Stimulated activated CD4-positive, alpha-beta T cell treated with anti-CD3 and anti-CD28 coated beads, Interleukin-1b, Interleukin-23, amount 100 ng/mL, for 24 hours (primary cell): ENCODE results near the gene TGFBR3.

ENCODE experiments used
- DNase-seq, 4 experiments: peaks; one replicate each; pipeline ENCODE4 v3.0.0-alpha.2; 2020; ENCODE audit warnings: low read depth in 4 of 4, low spot score in 1 of 4

The TGFBR3 gene

DNA sequence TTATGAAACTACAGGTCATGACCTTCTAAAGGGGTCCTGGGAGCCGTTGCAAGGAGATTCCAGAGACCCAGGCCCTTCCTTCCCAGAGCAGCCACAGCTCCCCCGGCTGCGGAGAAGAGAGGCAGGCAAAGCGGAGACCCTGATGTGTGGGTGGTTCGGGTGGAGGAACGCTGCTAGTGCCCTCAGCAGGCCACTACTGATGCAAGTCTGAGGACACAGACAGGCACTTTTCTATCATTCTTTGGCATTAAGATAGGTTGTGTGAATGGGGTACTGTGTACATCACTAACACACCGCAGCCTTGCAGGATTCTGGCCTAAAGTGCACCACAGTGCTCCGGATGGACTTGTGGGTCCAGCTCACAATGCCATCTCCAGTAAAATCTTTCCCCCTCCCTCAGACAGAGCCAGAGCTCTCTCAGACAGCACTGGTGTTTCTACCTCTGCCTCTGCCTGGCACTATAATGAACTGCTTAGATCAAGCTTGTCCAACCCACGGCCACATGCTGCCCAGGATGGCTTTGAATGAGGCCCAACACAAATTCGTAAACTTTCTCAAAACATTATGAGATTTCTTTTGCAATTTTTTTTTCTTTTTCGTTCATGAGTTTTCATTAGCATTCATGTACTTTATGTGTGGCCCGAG is 121.4 kb downstream of the TGFBR3 start:
- no peak for DNase-seq

DNA sequence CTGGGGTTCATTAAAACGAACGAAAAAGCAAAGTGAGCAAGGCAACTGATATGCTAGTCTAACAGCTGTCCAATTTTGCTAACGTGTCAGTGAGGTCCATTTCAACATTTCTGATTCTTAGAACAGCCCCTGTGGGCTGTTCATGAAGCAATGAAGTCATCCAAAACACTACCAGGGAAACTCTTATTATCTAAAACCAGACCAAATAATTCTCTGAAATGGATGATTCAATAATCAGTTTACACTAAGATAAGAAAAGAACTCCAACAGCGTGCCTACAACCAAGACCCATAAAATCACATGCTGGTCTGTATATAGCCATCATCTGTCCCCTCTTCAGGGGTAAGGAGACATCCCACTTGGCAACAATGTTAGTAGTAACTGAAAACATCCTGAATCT is 122.7 kb downstream of the TGFBR3 start:
- no peak for DNase-seq

DNA sequence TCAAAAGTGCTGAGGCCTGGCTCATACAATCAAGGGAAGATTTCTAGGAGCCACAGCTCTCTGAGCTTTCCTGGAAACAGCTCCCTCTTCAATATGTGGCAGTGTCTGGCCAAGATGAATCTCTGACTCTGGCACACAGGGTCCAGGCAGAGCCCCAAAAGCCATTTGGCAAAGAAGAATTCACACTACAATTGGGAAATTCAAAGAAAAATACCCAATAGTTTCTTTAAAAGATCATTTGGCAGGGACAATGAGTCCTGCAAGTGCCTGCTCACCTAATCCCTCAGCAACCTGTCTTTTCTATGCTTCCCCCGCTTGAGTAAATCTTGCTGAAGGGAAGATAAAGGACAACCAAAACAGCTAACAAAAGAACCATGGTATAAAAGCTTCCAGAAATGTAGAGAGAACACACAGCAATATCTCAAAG is 124.6 kb downstream of the TGFBR3 start:
- DNase-seq, result no peak

DNA sequence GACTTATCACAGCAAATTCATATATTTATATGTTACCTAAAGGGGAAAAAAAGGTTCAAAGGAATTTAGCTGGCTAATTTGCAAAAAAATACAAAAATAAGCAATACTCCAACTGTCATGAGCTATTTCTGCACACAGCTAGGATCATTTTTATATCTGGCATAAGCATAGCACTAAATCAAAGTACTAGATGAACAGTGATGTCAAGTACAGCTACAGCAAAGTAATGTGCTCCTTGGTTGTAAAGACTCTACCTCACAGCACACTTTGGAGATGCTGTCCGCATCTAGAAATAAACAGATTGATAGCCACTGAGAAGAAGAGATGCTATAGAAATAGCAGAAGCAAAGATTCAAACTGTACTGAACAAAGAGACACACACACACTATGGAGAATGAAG is 125.4 kb downstream of the TGFBR3 start:
- no peak for DNase-seq

DNA sequence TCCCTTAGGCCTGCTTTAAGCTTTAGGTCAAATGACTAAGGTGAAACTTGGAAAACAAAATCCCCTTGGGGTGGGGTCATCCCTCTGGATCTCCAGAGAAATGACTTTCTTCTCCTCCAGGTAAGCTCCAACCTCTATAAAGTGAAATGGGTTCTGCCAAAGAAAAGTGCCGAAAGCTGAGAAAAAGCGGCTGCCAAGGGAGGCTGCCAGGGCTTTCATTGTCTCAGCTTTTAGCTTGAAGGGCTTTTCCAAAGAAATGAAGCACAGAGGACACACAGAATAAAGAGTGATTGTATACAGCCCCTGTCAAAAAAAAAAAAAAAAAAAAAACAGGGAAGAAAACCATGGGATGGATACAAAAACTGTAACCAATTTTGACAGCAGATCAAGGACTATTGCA is 126.9 kb downstream of the TGFBR3 start:
- no peak for DNase-seq

DNA sequence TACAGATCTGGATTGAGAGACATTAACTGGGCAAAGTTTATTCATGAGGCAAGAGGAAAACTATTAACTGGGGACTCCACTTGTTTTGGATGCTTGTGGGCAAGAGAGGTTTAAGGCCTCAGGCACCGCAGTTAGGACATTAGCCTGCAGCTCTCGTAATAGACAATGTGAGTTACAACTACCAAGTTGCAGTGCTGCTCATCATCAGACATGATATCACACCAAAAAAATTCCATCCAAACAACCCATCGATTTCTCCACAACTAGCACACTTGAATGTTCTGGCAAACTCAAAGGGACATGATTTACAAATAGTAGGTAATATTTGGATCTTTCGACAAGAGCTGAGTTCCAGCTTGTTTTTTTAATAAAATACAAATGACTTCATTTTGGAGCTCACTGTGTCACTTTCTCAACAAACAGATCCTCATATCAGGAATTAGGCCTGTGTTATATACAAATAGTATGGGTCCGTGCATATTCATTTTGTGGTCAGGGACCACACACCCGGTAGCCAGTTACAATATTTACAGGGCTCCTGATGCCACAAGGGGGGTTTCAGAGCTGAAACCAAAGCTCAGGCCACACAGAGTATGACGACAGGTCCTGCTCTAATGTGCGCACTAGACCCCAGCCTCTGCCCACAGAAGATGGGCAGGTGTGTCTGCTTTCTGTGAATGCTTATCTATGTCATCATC is 128.0 kb downstream of the TGFBR3 start:
- no peak for DNase-seq

DNA sequence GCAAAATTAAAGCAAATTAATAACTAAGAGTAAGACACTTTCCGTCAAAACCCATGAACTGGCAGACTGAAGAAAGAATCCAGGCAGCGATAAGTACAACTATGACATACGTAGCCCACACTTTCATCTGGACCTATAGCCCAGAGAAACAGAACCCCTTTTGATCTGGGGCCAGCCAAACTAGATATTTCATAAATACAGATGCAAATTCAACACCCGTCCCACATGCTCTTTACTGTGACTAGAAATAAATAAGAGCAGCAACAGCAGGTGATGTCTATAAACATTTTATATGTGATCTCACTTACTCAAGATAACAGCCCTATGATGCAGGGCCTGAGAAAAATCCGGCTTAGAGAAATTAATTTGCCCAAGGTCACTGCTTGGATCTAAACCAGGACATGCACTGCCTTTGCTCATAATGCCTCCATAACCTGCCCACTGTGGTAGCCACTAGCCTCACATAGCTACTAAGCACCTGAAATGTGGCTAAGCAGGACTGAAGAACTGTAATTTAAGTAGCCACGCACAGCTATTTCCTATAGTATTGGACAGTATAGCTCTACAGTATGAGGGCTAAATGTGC is 130.2 kb downstream of the TGFBR3 start:
- no peak for DNase-seq

DNA sequence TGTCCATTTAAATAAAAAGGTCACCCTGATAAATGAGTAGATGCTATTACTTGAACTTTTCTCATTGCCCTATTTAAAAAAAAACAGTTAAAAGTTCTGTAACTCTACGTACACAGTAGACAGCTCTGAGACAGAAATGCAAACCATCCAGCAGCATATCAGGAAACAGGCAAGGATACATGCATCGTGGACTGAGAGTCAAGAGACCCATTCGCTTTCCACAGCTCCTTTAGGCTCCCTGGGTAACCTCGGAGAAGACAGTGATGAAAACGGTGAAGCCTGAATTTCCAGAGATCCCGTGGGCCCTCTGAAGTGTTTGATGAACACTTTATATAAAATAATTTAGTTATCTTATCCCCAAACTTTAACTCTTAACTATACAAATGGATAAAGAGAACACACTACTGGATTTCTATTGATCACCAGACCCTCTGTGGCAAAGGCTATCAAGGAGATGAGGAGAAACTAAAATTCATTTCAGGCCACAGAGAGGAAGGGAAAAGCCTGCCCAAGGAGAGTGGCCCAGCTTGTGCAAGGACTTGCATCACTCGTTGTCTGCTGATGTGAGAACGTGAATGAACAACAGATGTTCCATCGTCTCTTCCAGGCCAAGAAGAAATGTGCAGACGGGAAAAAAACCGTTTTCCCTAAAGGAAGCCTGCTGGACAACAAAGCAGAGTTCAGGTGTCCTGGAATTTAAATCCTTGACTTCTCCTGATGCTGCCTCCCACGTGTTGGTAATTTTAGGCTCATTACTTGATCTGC is 131.0 kb downstream of the TGFBR3 start:
- DNase-seq, result no peak

DNA sequence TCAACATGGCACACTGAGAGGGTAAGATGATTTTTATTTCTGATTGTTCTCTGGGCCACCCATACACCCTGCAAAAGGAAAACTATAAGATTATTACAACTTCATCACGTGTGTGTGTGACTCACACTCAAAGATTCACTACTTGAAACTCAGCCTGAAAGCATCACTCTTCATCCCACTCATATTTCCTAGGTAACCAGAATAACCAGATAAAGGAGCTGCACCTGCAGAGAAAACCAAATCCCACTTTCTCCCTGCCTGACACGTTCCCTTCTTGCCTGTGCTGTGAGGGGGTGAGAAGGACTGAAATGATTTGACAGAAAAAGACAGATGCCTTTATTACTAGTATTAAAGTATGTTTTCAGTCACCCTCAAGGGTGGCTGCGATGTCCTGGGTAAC is 131.6 kb downstream of the TGFBR3 start:
- DNase-seq, result peak; percentile 31 to 52 (median 34)

DNA sequence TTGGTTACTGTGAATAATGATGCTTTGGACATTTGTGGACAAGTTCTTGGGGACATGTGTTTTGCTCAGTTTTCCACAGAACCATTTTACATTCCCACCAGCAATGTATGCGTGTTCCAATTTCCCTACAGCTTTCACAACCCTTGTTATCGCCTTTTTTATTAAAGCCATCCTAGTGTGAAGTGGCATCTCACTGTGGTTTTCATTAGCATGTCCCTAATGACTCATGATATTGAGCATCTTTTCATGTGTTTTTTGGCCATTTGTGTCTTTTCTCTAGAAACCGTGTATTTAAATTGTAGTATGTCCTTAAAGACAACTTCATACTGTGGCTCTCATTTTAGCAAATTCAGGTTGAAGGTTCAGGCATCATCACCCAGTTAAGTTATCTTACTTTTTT is 132.1 kb downstream of the TGFBR3 start:
- no peak for DNase-seq

DNA sequence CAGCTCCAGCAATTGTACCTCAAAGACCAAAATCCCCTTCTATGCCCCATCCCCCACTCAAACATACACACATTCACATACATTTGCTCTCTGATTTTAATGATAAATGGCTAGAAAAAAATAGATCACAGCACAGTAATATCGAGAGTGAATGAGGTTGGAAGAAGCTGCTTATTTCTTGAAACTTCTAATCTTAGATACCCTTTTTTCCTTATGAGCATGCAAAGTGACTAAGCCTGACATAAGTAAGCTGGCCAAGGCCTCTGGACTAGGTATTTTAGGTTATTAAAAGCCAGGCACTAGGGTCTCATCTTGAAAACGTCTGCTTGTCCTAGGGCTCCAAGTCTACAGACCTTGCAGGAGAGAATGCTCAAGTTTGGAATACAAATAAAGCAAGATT is 133.6 kb downstream of the TGFBR3 start:
- no peak for DNase-seq

DNA sequence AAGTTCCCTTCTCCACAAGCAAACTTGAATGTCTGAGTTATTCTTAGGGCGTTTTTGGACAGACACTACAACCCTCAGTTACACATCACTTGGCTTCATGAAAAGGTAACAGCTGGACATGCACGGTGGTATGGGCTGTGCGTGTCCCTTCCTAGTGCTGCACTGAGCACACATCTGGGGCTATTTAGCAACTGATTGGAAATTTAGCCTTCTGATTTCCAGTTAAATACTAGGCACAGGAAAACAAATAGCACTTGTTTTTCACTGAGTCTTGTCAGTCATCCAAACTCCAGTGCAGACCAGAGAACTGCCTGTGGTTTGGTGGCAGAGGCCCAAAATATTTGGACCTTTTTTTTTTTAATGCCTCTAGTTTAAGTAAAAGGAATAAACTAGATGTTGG is 134.7 kb downstream of the TGFBR3 start:
- no peak for DNase-seq

DNA sequence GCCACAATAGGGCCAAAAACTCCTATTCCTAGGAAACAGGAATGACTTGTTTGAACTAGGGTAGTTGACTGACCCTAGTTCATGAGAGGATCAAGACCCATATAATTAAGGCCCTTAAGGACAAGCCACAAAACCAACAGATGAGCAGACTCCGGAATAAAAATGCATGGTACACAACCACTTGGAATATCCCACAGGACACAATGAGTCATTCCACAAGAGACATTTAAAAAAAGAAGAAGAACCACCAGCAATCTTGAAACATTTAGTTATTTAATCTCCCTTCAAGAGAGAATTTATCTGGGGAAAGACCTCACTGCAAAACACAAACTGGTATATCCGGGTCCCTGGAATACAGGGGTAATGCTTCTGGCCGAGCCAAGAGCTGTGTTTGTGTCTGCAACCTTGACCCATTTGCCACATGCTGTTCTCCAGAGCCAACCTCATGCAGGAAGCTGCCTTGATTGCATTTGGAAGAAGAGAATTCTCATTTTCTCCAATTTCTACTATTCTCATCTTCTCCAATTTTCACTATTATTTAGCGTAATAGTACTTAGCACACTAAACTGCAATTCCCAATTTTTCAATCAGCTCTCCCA is 135.5 kb downstream of the TGFBR3 start:
- DNase-seq, result no peak

DNA sequence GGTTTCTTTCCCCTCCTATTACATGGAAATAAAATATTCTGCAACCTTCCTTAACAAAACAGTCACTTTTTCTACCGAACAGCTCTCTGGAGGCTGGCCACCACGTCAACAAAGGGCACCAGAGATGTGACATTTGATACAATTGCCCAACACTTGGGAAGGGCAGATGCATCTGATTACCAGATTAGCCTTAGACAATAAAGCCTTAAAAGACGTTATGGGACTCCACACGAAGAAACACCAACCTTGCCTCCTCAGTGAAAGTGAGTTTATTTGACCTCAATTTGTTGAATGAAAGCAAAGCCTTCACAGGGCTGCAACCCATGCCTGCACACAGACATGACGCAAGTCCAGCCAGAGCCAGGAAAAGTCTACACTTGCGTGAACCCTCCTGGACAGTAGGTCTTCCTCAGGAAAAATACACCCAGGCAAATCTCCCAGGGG is 136.1 kb downstream of the TGFBR3 start:
- no peak for DNase-seq

DNA sequence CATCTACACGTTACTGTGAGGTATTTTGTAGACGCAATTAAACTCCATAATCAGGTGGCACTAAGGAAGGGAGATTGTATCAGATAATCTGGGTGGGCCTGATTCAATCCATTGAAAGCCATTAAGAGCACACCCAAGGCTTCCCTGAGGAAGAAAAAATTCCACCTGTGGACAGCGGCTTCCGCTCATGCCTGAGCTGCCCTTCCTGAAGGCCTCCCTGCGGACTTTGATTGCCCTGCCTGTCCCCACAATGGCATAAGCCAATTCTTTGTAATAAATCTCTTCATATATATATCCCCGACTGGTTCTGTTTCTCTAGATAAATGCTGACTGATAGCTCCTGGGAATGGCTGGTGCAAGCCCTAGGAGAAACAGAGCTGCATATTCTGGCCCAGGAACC is 138.3 kb downstream of the TGFBR3 start:
- DNase-seq, result no peak

DNA sequence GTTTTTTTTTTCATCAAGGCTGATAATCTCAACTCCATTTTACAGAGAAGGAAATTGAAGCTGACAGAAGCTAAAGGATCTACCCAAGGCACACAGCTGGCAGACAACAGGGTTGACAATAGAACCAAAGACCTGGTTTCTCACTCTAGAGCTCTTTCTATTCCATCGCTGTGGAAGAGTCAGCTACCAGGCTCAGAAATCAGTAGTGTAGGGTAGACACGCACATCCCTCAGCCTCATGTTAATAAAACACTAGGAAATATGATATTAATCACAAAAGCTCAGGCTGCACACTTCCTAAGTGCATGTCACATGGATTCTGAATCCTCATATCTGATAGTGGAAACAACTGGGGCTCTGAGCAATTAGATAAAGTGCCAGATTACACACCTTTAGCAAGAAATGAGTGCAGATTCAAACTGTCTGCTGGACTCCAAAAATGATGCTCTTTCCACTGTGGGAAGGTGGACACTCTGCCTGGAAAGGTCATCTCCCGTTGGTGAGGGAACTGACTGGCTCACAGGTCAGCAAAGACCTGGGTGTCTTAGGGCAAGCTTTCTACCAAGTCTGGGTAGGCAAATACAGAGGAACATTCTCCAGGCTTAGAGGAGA is 139.1 kb downstream of the TGFBR3 start:
- no peak for DNase-seq

DNA sequence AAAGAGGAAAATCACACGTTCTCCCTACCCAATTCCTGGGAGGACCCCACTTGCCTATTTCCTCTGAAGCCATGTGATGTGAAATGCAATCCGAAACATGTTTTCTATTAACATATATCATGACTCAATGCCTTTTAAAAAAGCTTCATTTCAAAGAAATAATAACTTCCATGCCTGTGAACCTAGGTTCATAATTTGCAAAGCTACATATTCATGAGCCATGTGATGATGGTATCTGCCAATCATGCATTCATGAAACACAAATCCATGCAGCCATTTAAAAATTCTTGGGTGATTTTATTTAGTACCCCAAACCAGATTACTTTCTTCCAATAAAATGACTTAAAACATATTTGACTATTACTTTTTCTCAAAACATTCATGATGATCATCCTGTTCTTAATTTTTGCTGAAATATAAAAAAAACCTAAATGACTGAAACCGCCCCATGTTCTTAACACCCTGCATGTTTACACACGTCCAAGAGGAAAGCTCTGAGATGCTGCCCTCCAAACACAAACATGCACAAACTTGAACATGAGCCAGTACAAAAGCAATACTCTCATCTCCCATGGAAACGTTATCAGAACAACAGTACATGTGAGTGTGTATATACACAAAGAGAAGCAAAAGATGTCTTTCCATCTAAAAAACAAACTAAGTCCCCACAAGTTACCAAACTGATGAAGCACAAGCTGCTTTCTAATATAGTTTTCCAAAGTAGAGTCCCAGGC is 140.1 kb downstream of the TGFBR3 start:
- DNase-seq, result no peak

DNA sequence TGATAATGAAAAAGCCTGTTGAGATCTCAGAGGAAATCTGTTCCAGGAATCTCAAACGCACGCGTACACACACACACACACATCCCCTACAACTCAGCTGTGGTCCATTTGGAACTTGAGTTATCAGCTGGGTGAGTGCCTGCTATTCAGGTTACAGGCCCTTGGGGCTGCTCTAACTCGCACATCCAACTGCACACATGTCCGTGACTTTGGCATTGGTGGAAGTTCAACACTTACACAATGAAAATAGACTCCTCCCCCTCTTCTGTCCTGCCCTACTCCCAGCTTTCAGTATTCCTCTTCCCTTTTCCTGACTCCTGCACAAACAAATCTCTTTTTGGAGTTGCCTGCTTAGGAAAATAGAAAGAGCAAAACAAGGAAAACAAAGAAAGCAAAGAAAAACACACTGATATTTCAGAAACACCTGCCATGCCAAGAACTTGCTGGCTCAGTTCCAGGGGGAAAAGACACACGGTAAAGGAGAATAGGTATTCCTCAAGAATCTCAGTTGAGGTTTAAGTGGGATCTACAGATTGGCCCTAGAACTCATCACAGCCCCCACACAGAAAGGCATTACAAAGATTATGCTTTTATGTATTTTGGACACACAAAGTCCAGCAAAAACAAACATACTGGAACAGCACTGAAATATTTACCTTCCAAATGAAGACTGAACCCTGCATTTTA is 140.9 kb downstream of the TGFBR3 start:
- no peak for DNase-seq

DNA sequence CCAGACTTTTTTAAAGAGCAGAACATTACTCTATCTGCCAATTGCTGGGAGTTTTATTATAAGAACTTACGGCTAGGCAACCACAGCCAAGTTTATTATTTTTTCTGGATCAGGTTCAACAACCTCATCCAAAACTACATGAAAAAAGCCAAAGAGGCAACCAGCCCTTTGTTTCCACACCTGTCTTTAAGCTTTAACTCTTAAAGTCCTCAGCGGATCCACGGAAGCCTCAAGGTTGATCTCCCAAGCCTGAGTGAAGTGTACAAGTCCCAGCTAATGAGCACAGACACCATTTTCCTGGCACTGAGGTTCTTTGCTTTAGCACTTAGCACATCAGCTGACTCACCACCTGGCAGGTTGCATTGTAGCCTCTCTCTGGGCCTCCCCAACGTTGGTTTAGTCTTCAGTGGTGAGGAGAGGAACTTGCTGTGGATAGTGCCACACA is 143.1 kb downstream of the TGFBR3 start:
- DNase-seq, result no peak

DNA sequence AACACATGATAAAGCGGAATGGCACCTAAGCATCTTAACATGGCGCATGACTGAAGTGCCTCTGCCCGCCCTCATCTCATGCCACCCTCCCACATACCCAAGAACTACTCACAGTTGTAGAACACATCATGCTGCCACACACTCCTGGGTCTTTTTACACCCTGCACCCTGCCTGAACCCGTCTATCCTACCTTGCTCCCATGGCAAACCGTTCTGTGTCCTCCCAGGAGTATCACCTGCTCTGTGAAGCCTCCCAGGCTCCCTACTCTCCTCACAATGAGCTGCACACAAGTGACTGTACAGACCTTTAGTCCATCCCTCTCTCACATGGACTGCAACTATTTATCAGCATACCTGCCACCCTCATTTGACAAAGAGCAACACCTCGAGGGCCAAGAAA is 144.0 kb downstream of the TGFBR3 start:
- DNase-seq, result no peak
